ENCODE measurements around the gene EEF1AKMT3.

EEF1AKMT3 gene

GRCh38 chr12:57735198-57735855 lies 37.1 kb upstream of the EEF1AKMT3 start:
- in situ Hi-C loops (cut with MboI; ENCODE audit: low sequenced_read_pairs) = no loop called here

DNA sequence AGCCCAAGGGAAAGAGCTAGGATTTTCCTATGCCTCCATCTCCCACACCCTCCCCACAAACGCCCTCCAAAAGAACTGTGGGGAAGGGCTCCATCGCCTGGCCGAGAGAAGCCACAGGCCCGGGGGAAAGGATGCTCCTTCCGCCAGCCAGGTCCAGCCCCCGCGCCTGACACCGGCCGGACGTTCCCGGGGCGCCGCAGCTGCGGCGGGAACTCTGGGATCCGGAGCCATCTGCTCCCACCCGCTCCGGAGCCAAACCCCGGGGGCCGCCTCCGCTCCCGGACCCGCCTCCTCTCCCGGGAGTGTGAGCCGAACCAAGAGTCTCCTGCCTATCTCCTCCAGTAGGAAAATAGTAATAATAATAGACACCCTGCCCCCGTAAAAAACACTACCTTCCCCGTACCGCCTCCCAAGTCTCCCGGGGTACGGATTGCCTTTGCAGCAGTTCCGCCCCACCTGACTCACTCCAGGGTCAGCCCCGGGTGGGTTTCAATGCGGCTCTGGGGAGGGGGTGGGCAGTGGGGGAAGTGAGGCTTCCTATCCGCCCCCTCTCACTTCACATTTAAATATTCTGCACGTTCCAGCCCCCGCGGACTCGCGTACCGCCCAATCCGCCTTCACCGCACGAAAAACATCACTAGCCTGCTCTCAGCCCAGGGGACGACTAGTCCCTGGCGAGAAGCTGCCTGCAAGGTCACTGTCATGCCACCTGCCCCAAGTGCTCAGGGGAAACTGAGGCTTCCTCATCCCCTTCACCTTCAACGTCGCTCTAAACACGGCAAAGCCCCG lies 36.3 kb upstream of the EEF1AKMT3 start:
- in situ Hi-C loops (cut with MboI; ENCODE audit: low sequenced_read_pairs) = no loop called here

GRCh38 chr12:57736741-57737466 lies 35.5 kb upstream of the EEF1AKMT3 start:
- in situ Hi-C loops (cut with MboI; ENCODE audit: low sequenced_read_pairs) = no loop called here

DNA sequence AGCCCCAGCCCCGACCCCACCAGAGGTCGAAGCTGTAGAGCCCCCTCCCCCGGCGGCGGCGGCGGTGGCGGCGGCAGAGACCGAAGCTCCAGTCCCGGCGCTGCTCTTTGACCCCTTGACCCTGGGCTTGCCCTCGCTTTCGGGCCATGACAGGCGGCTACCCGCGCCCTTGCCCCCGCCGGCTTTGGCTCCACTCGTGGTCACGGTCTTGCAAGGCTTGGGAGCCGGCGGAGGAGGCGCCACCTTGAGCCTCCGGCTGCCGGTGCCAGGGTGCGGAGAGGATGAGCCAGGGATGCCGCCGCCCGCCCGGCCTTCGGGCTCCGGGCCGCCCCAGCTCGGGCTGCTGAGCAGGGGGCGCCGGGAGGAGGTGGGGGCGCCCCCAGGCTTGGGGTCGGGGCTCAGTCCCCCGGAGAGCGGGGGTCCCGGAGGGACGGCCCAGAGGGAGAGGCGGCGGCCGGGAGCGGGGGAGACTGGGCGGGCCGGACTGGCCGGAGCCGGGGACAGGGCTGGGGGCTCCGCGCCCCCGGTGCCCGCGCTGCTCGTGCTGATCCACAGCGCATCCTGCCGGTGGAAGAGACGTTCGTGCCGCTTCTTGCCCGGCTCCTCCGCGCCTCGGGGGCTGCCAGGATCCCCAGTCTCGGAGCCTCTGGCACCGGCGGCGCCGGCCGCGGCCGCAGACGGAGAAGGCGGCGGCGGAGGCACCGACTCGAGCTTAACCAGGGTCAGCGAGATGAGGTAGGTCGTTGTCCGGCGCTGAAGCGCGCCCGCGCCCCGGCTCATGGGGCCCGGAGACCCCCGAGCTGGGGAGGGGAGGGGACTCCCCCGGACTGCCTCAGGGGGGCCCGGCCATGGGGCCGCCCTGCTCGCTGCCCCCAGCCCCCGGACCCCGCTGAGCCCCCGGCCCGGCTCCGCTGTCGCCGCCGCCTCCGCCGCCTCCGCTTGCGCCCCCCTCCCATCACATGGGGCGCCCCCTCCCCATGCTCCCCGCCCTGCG lies 34.6 kb upstream of the EEF1AKMT3 start:
- in situ Hi-C loops (cut with MboI; ENCODE audit: low sequenced_read_pairs) = no loop called here

- in situ Hi-C loops (cut with MboI; ENCODE audit: low sequenced_read_pairs) = no loop called here
These were observed 33.7 kb upstream of the EEF1AKMT3 start, which contains the start of gene AGAP2 for GRCh38 chr12:57738661-57739237. Gene AGAP2 (minus strand): TSS chr12:57738742. CDS start chr12:57738246, 496 bp downstream.

DNA sequence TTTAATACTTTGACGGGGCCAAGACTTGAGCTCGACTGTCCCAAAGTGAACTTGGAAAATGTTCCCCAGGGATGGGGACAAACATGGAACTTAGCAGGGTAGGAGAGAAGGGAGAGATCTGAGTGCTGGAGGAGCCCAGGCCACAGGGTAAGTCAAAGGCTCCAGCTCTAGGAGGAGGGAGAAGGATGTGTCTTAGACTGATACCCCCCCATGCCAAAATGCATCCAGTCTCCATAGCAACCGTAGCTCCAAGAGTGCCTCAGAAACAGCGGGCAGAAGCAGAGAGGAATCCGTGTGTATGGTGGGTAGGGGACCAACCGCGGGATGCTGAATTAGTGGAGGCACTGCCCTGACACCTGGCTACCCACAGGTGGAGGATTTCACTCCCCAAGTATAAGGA lies 33.0 kb upstream of the EEF1AKMT3 start:
- in situ Hi-C loops (cut with MboI; ENCODE audit: low sequenced_read_pairs) = no loop called here

GRCh38 chr12:57739914-57740538 lies 32.4 kb upstream of the EEF1AKMT3 start:
- in situ Hi-C loops (cut with MboI; ENCODE audit: low sequenced_read_pairs) = no loop called here

DNA sequence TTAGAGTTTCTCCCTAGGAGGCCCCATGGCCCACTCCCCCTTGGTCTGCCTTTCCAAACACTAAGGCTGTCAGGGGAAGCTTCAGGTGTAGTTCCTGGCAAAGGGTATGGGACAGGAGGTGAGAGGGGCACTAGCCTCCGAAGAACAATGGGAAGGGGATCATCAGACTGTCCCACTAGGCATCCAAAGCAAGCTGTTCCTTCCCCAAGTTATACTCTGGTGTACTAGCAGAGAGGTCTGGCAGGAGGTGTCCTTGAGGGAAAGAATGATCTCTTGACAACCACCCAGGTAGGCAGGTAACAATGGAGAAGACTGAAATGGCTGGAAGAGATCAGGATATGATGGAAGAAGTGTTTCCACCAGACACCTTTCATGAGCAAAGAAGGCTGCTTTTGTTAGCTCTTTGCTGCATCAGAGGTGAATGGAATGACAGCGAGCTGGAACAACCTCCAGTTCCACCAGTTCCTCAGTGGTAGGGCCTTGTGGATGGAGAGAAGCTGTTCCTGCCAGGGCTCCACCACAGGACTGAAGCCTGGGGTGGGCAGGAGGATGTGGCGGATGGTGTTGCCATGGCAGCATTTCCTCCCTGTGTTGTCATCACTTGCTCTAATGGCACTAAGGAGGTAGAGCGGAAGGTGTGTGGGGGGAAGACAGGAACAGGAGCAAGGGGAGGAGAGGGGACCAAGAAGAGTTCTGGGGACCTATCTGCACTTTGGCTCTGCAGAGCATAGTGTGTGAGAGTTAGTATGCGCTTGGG lies 31.6 kb upstream of the EEF1AKMT3 start:
- in situ Hi-C loops (cut with MboI; ENCODE audit: low sequenced_read_pairs) = no loop called here

DNA sequence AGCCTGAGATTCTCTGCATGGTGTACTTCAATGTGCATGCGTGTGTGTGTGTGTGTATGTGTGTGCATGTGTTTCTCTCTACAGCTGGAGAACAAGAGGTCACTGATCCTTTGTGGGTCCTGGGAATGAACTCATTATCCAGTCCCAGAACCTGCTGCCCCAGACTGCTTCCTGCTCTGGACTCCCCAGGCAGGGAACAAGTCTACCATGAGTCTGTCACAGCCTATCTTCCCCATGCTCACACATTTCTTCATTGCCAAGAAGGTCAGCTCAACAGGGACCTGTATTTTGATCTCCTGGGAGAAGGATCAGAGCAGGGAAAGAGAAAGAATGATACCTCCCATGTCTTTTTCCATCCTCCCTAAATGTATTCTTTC lies 31.0 kb upstream of the EEF1AKMT3 start:
- in situ Hi-C loops (cut with MboI; ENCODE audit: low sequenced_read_pairs) = no loop called here

GRCh38 chr12:57741844-57742738 lies 30.3 kb upstream of the EEF1AKMT3 start:
- in situ Hi-C loops (cut with MboI; ENCODE audit: low sequenced_read_pairs) = no loop called here

GRCh38 chr12:57743769-57744168 lies 28.6 kb upstream of the EEF1AKMT3 start:
- in situ Hi-C loops (cut with MboI; ENCODE audit: low sequenced_read_pairs) = no loop called here

- in situ Hi-C loops (cut with MboI; ENCODE audit: low sequenced_read_pairs) = no loop called here
These were observed 28.1 kb upstream of the EEF1AKMT3 start for GRCh38 chr12:57744194-57744776.

DNA sequence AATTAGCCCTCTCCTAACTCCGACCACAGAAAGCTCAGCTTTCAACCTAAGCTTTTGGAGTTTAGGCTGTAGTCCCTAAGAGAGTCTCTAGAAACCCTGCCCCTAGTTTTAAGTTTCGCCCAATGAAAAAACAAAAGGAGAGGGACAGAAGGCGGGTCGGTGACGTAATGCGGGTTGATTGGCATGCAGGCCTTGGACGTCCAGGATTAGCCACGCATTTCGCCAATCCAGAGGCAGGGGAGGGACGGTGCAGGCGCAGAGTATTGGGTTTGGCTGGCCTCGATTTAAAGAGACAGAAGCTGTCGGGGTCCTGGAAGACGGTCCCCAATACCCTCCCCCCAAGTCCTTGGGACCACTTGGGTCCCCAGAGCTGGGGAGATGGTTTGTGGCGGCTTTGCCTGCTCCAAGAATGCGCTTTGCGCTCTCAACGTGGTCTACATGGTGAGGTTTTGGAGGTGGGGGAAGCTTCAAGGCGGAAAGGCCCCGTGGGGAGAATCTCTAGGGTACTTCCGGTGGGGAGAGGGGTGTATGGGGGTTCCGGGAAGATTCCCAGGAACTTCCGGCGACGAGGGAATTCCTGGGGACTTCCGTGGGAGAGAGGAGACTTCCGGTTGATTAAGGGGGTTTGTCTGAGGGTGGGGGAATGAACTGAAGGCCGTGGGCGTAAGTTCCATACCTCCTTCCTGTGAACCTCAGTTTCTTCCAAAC lies 27.5 kb upstream of the EEF1AKMT3 start, which contains the start of gene TSPAN31:
Gene TSPAN31 (plus strand): TSS at position 263 of the 708 bp plus-strand sequence. CDS start 116 bp downstream, at position 379.
- in situ Hi-C loops (cut with MboI; ENCODE audit: low sequenced_read_pairs) = no loop called here

DNA sequence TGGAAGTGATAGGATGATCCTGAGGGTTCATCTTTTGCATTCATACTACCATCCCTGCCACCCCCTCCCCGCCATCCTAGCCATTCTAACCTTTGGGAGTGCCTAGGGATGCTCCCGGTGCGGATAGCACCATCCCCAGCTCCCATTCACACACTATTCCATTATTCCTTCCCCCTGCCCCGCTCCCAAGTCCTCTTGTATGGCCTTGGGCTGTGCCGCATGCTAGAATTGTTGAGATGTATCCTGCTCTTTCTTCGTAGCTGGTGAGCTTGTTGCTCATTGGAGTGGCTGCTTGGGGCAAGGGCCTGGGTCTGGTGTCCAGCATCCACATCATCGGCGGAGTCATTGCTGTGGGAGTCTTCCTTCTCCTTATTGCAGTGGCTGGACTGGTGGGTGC lies 26.9 kb upstream of the EEF1AKMT3 start:
- in situ Hi-C loops (cut with MboI; ENCODE audit: low sequenced_read_pairs) = no loop called here

- in situ Hi-C loops (cut with MboI; ENCODE audit: low sequenced_read_pairs) = no loop called here
These were observed 26.4 kb upstream of the EEF1AKMT3 start for GRCh38 chr12:57746025-57746424.

DNA sequence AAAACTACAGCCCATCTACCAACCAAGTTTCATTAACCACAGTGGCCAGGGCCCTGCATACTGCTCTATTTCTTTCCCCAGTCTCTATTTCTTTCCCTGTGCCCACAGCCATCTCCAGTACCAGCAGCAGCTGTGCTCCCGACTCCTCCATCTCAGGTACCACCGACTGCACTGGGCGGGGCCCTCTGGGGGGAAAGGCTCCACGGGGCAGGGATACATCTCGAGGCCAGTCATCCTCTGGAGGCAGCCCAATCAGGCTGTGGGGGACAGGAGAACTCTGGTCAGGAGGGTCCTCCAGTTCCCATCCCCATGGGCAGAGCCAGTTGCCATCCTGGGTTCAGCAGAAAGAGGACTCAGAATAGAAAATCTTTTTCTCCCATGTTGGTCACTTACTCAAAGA lies 23.4 kb upstream of the EEF1AKMT3 start:
- in situ Hi-C loops (cut with MboI; ENCODE audit: low sequenced_read_pairs) = no loop called here

All from HL-60/S4 treated with retinoic acid at 250 ng/mL for 4 days and 3 days (cell line).